GM12891 (cell line): ENCODE measurements around the gene SBK2.

ENCODE experiments used
- PAX5 ChIP-seq: IDR thresholded peaks from 2 replicates; pipeline ENCODE4 v1.6.1; 2011; ENCODE audit warnings: low read length, moderate library complexity, mild to moderate bottlenecking; ENCODE audit not compliant: insufficient read depth, severe bottlenecking
- POLR2A ChIP-seq: IDR thresholded peaks from 2 replicates; pipeline ENCODE4 v1.6.1; 2011; ENCODE audit warnings: low read depth, low read length, control low read depth
- POLR2AphosphoS5 ChIP-seq: IDR thresholded peaks from 2 replicates; pipeline ENCODE4 v1.6.1; 2011; ENCODE audit warnings: low read depth, low read length, control low read depth
- POU2F2 ChIP-seq: IDR thresholded peaks from 2 replicates; pipeline ENCODE4 v1.6.1; 2011; ENCODE audit warnings: low read depth, mild to moderate bottlenecking, control low read depth, low read length, moderate library complexity
- SPI1 ChIP-seq: IDR thresholded peaks from 2 replicates; pipeline ENCODE4 v1.6.1; 2011; ENCODE audit warnings: low read depth, low read length, control low read depth
- TAF1 ChIP-seq: IDR thresholded peaks from 2 replicates; pipeline ENCODE4 v1.6.1; 2011; ENCODE audit warnings: low read depth, low read length, control low read depth

GRCh38 chr19:55528030-55528803, 8.7 kb downstream of the SBK2 start:
- TF ChIP-seq POLR2A (no peak), POLR2AphosphoS5 (no peak), TAF1 (no peak), POU2F2 (no peak), SPI1 (no peak), PAX5 (no peak)
